Measurements from ENCODE around the gene RNF223. TPM values are rescaled to one million over a fixed set of nuclear protein-coding genes. Genes with fewer than 3 reads are reported as not detected.

RNF223 gene
- total and polyA plus RNA-seq, 2 of the 13 experiments (the other 11 are each of a cell fraction or from before 2014, with no cell fraction given), result 0.03 TPM; not detected in 1

GRCh38 chr1:1115786-1116700, 41.9 kb upstream of the RNF223 start, which contains the start of gene C1orf159 (continued):
- TF ChIP-seq RNF2 (conservative IDR thresholded peaks at IDR 0.05; ENCODE audit: low read depth) (no peak; the same call in 1 of the 2 replicates), ERF (CRISPR knock-in tag; IDR thresholded peaks at IDR 0.05) (peak; percentile 65; the same call in 1 of the 2 replicates), ZNF383 (CRISPR knock-in tag; IDR thresholded peaks at IDR 0.05; ENCODE audit: borderline replicate concordance) (no peak), ZNF891 (CRISPR knock-in tag; IDR thresholded peaks at IDR 0.05) (no peak), MAZ (IDR thresholded peaks at IDR 0.05; ENCODE audit: borderline replicate concordance, low read depth, low read length) (peak; percentile 92), MAZ (CRISPR knock-in tag; IDR thresholded peaks at IDR 0.05; ENCODE audit: low read depth) (peak; percentile 49; the same call in 1 of the 2 replicates), JUND (CRISPR knock-in tag; IDR thresholded peaks at IDR 0.05) (no peak), REST (IDR thresholded peaks at IDR 0.05; ENCODE audit: borderline replicate concordance in 1 of 2, low read depth in 1 of 2, low read length in 2 of 2) (no peak), HNRNPUL1 (IDR thresholded peaks at IDR 0.05; ENCODE audit: low read depth, low read length) (no peak), ZBTB8A (CRISPR knock-in tag; IDR thresholded peaks at IDR 0.05; ENCODE audit: borderline replicate concordance, low read depth) (no peak), ZNF557 (CRISPR knock-in tag; IDR thresholded peaks at IDR 0.05) (no peak), NAIF1 (CRISPR knock-in tag; IDR thresholded peaks at IDR 0.05; ENCODE audit: borderline replicate concordance) (peak; percentile 99), HMGXB3 (CRISPR knock-in tag; IDR thresholded peaks at IDR 0.05; ENCODE audit: borderline replicate concordance) (no peak), ZBTB37 (CRISPR knock-in tag; IDR thresholded peaks at IDR 0.05) (no peak)

Measured in HepG2 (cell line).